ENCODE measurements around the gene FILIP1L. TPM values are rescaled to one million over a fixed set of nuclear protein-coding genes. Genes with fewer than 3 reads are reported as not detected.

FILIP1L gene
- total RNA-seq, 1 experiment from 2014 or later = 0.07 TPM

GRCh38 chr3:100106094-100106493 lies 8.2 kb downstream of the FILIP1L start:
- Histone ChIP-seq H3K4ac (ENCODE audit: low read depth, low read length) (no peak overlapping the region), H4K20me1 (ENCODE audit: control insufficient read depth, insufficient read depth, insufficient read length) (no peaks in the 10 kb centered on the region), H3K27me3 (ENCODE audit: insufficient read depth, low read length) (no peaks in the 10 kb centered on the region), H2BK15ac (ENCODE audit: low read depth, low read length) (no peak overlapping the region), H3K18ac (ENCODE audit: insufficient read length, low read depth, low read length) (no peak overlapping the region), H2AFZ (ENCODE audit: low read length) (no peak overlapping the region), H3K14ac (ENCODE audit: insufficient read depth, low read length) (no peak overlapping the region), H3K9ac (ENCODE audit: extremely low read depth, insufficient read length, low read length) (no peak overlapping the region), H2BK5ac (ENCODE audit: insufficient read length, low read length) (no peak overlapping the region), H2AK5ac (ENCODE audit: insufficient read length, low read length) (no peak overlapping the region), H3K9me3 (ENCODE audit: control insufficient read depth, low read depth, low read length) (no peaks in the 10 kb centered on the region), H3K4me1 (ENCODE audit: insufficient read depth, low read length) (no peaks in the 10 kb centered on the region), H4K5ac (ENCODE audit: insufficient read length, low read depth, low read length) (no peak overlapping the region), H3K56ac (ENCODE audit: insufficient read length, low read depth, low read length) (no peak overlapping the region), H4K91ac (ENCODE audit: insufficient read length, low read depth, low read length) (no peak overlapping the region), H3K23ac (ENCODE audit: insufficient read length, low read depth, low read length) (no peak overlapping the region), H3T11ph (ENCODE audit: low read length) (no peak overlapping the region), H3K23me2 (ENCODE audit: insufficient read length, low read depth, low read length, poor library complexity, severe bottlenecking) (no peaks in the 10 kb centered on the region), H4K8ac (replicated peaks; ENCODE audit: insufficient read length, low read depth, low read length) (no peak overlapping the region), H2BK12ac (ENCODE audit: insufficient read length, low read depth, low read length) (no peak overlapping the region), H3K4me2 (ENCODE audit: insufficient read depth, insufficient read length, low read length) (no peak overlapping the region), H2BK20ac (ENCODE audit: low read depth, low read length, poor library complexity, severe bottlenecking) (no peak overlapping the region), H3K79me1 (ENCODE audit: insufficient read depth, low read depth, low read length, poor library complexity, severe bottlenecking) (no peaks in the 10 kb centered on the region), H3K79me2 (ENCODE audit: insufficient read depth, low read length) (0 out of 2 replicates have a peak, but pooled peaks cover 1% of the 10 kb centered on the region), H2BK120ac (ENCODE audit: low read depth, low read length, poor library complexity, severe bottlenecking) (no peak overlapping the region), H3K27ac (ENCODE audit: insufficient read length, low read depth, low read length) (no peak overlapping the region)
- Mint-ChIP-seq H3K4me1 (peaks cover 8 to 16% of the 10 kb centered on the region in 2 experiments; a peak in 3 of 4 replicates), H3K36me3 (ENCODE audit: insufficient read depth in 1 of 3, low read depth in 3 of 3) (peaks cover 0 to 3% (median 0%) of the 10 kb centered on the region in 3 experiments; a peak in 2 of 7 replicates), H3K4me3 (no peak overlapping the region), H3K9me3 (no peaks in the 10 kb centered on the region; a peak in 1 of 5 replicates), H3K27ac (no peak overlapping the region), H3K27me3 (ENCODE audit: low read depth) (no peaks in the 10 kb centered on the region)
- DNase-seq = no peak
- TF ChIP-seq, protein P1, sequence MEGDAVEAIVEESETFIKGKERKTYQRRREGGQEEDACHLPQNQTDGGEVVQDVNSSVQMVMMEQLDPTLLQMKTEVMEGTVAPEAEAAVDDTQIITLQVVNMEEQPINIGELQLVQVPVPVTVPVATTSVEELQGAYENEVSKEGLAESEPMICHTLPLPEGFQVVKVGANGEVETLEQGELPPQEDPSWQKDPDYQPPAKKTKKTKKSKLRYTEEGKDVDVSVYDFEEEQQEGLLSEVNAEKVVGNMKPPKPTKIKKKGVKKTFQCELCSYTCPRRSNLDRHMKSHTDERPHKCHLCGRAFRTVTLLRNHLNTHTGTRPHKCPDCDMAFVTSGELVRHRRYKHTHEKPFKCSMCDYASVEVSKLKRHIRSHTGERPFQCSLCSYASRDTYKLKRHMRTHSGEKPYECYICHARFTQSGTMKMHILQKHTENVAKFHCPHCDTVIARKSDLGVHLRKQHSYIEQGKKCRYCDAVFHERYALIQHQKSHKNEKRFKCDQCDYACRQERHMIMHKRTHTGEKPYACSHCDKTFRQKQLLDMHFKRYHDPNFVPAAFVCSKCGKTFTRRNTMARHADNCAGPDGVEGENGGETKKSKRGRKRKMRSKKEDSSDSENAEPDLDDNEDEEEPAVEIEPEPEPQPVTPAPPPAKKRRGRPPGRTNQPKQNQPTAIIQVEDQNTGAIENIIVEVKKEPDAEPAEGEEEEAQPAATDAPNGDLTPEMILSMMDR (conservative IDR thresholded peaks at IDR 0.05) = no peak
